SU-DHL-6 (cell line): Measurements from ENCODE around the gene ZBTB24.

Source experiments
- H2AFZ ChIP-seq: fragments of 200-600 bp; sonication (generic); 2 replicates; pipeline ENCODE4 v1.6.1; 2014; ENCODE audit warnings: low read depth, mild to moderate bottlenecking, moderate library complexity, mixed read lengths, antibody characterized with exemption, low read length; ENCODE audit not compliant: severe bottlenecking
- H3F3A ChIP-seq: fragments of 200-600 bp; shearing (Covaris generic); 2 replicates; pipeline ENCODE4 v1.6.0; 2016; ENCODE audit warnings: antibody characterized with exemption, mild to moderate bottlenecking; ENCODE audit not compliant: insufficient read depth
- H3K27ac ChIP-seq: fragments of 200-600 bp; sonication (generic); 2 replicates; pipeline ENCODE4 v1.5.1; 2016; ENCODE audit warnings: low read depth, mild to moderate bottlenecking, low read length, moderate library complexity, mixed read lengths
- H3K27me3 ChIP-seq: fragments of 200-600 bp; sonication (generic), shearing (Covaris generic); 2 replicates; pipeline ENCODE4 v1.6.0; 2014; ENCODE audit warnings: mild to moderate bottlenecking, low read length
- H3K36me3 ChIP-seq: fragments of 200-600 bp; sonication (generic); 2 replicates; pipeline ENCODE4 v1.6.1; 2014; ENCODE audit warnings: mild to moderate bottlenecking, low read length, mixed read lengths
- H3K4me2 ChIP-seq: fragments of 300-600, 200-600 bp; shearing (Covaris generic), sonication (generic); 2 replicates; pipeline ENCODE4 v1.6.0; 2014; ENCODE audit warnings: low read length, low read depth, mild to moderate bottlenecking; ENCODE audit not compliant: poor library complexity, severe bottlenecking
- H3K4me3 ChIP-seq: fragments of 200-600 bp; sonication (generic); 2 replicates; pipeline ENCODE4 v1.5.1; 2014; ENCODE audit warnings: antibody characterized with exemption, low read length, mild to moderate bottlenecking, mixed read lengths; ENCODE audit not compliant: insufficient read depth, poor library complexity, severe bottlenecking
- H3K79me2 ChIP-seq: fragments of 200-600 bp; sonication (generic); 2 replicates; pipeline ENCODE4 v1.6.1; 2014; ENCODE audit warnings: mild to moderate bottlenecking, low read length, moderate library complexity; ENCODE audit not compliant: insufficient read depth
- H3K9ac ChIP-seq: fragments of 200-600 bp; sonication (generic); 2 replicates; pipeline ENCODE4 v1.7.0; 2014; ENCODE audit warnings: mild to moderate bottlenecking, low read length
- H3K9me2 ChIP-seq: fragments of 200-600 bp; sonication (generic); replicated peaks from 2 replicates; pipeline ENCODE4 v1.6.1; 2014; ENCODE audit warnings: low read length; ENCODE audit not compliant: insufficient read depth
- H3K9me3 ChIP-seq: fragments of 200-600 bp; sonication (generic); 2 replicates; pipeline ENCODE4 v1.6.1; 2014; ENCODE audit warnings: low read length, mixed read lengths; ENCODE audit not compliant: insufficient read depth
- H4K20me1 ChIP-seq: fragments of 200-600 bp; sonication (generic); 2 replicates; pipeline ENCODE4 v1.6.1; 2014; ENCODE audit warnings: low read depth, mild to moderate bottlenecking, antibody characterized with exemption, low read length, moderate library complexity, mixed read lengths
- CTCF ChIP-seq: fragments of 200-600 bp; sonication (generic); IDR thresholded peaks from one replicate; pipeline ENCODE4 v1.5.1; 2017; ENCODE audit warnings: antibody characterized with exemption, mild to moderate bottlenecking, low read length, moderate library complexity; ENCODE audit not compliant: insufficient read depth, poor library complexity, severe bottlenecking
- EZH2phosphoT487 ChIP-seq: fragments of 200-600 bp; sonication (generic), shearing (Covaris generic); conservative IDR thresholded peaks from 2 replicates; pipeline ENCODE4 v1.6.1; 2018; ENCODE audit warnings: mild to moderate bottlenecking, antibody characterized with exemption, low read length, moderate library complexity, mixed read lengths

ZBTB24 gene

GRCh38 chr6:109526905-109527628 is 44.0 kb upstream of the ZBTB24 start:
- Histone ChIP-seq H3K27ac (no peak overlapping the region), H3K36me3 (no peaks in the 10 kb centered on the region), H3K4me3 (no peak overlapping the region), H3K27me3 (no peaks in the 10 kb centered on the region), H3K9me2 (no peaks in the 10 kb centered on the region), H4K20me1 (no peaks in the 10 kb centered on the region), H2AFZ (peak overlapping the region; percentile 70), H3K9ac (no peak overlapping the region), H3K79me2 (no peaks in the 10 kb centered on the region), H3F3A (no peaks in the 10 kb centered on the region), H3K9me3 (no peaks in the 10 kb centered on the region), H3K4me2 (no peak overlapping the region)
- TF ChIP-seq CTCF (peak; percentile 58), EZH2phosphoT487 (no peak)

GRCh38 chr6:109524129-109524528 is 41.1 kb upstream of the ZBTB24 start:
- H4K20me1 ChIP-seq = no peaks in the 10 kb centered on the region
- H3F3A ChIP-seq = no peaks in the 10 kb centered on the region
- H3K79me2 ChIP-seq = no peaks in the 10 kb centered on the region
- no peak overlapping the region for H3K4me3 ChIP-seq
- H3K9me2 ChIP-seq = no peaks in the 10 kb centered on the region
- no peaks in the 10 kb centered on the region for H3K36me3 ChIP-seq
- H2AFZ ChIP-seq = no peak overlapping the region
- H3K27ac ChIP-seq = no peak overlapping the region
- no peaks in the 10 kb centered on the region for H3K27me3 ChIP-seq
- TF ChIP-seq EZH2phosphoT487 (no peak), CTCF (no peak)
- H3K9me3 ChIP-seq = no peaks in the 10 kb centered on the region
- no peak overlapping the region for H3K4me2 ChIP-seq
- no peak overlapping the region for H3K9ac ChIP-seq

- Histone ChIP-seq H3K36me3 (no peaks in the 10 kb centered on the region), H3K79me2 (no peaks in the 10 kb centered on the region), H3K9me3 (no peaks in the 10 kb centered on the region), H4K20me1 (no peaks in the 10 kb centered on the region), H3K27me3 (no peaks in the 10 kb centered on the region), H3K9ac (no peak overlapping the region), H3K4me3 (no peak overlapping the region), H3K9me2 (no peaks in the 10 kb centered on the region), H3F3A (no peaks in the 10 kb centered on the region), H2AFZ (no peak overlapping the region), H3K4me2 (no peak overlapping the region), H3K27ac (no peak overlapping the region)
- no peak for TF ChIP-seq CTCF
- no peak for TF ChIP-seq EZH2phosphoT487
Measured at GRCh38 chr6:109523478-109523877, 40.5 kb upstream of the ZBTB24 start.
